HCT116 (cell line): Measurements from ENCODE around the gene CCDC134. TPM values are rescaled to one million over a fixed set of nuclear protein-coding genes. Genes with fewer than 3 reads are reported as not detected.
A peak's percentile ranks its signal among the peaks of the same experiment; 100 is the strongest.

Source experiments
- ATAC-seq: fragments of 200-7000 bp; cut with Tn5 transposase; 2 replicates; pipeline ENCODE4 v1.9.1; 2020; ENCODE audit warnings: mild to moderate bottlenecking, moderate library complexity
- BruUV-seq: library from RNA; stranded (reverse); fragments of 400-500 nt; replicated peaks from 2 replicates; lab custom pipeline; 2021; lab: Mats Ljungman, UMichigan
- CTCF ChIA-PET: fragments of 300-600 bp; sonication (Branson Sonifier 250); formaldehyde crosslinking; loops from one replicate; lab custom pipeline; 2021; ENCODE audit warnings: antibody characterized with exemption; lab: Charles Lee
- POLR2A ChIA-PET: fragments of 300-600, 350-600 bp; sonication (Branson Sonifier 250); formaldehyde crosslinking; loops from one replicate; lab custom pipeline; 2021; ENCODE audit warnings: antibody characterized with exemption; lab: Charles Lee
- RAD21 ChIA-PET, 2 experiments: fragments of 300-600 bp; sonication (Branson Sonifier 250); formaldehyde crosslinking; loops; one replicate each; lab custom pipeline; 2023; ENCODE audit warnings: low total read pairs in 2 of 2; ENCODE audit not compliant: uncharacterized antibody in 2 of 2, unreplicated experiment in 2 of 2, low non-redundant PET in 1 of 2; lab: Charles Lee
- DNase-seq: peaks from one replicate; pipeline ENCODE4 v3.0.0-alpha.2; 2010; ENCODE audit warnings: low read depth, low spot score
- H2AFZ ChIP-seq: fragments of 200-600 bp; shearing (Covaris generic), sonication (generic); 2 replicates; pipeline ENCODE4 v1.6.1; 2017; ENCODE audit warnings: low read depth, mixed run types, mixed read lengths, antibody characterized with exemption, low read length; ENCODE audit not compliant: poor library complexity, severe bottlenecking
- H3K27ac ChIP-seq: 2 replicates; pipeline ENCODE4 v1.5.1; 2012; ENCODE audit warnings: low read depth, low read length
- H3K27me3 ChIP-seq: fragments of 200-600 bp; sonication (generic); 2 replicates; pipeline ENCODE4 v1.6.1; 2016; ENCODE audit warnings: mixed run types, low read length, mixed read lengths; ENCODE audit not compliant: insufficient read depth
- H3K36me3 ChIP-seq, 2 experiments: fragments of 200-500 bp in 1 of 2; fragments of 200-600 bp in 1 of 2; sonication (Bioruptor generic) in 1 of 2; sonication (generic) in 1 of 2; 2 replicates each; pipeline versions ENCODE4 v1.5.1 to v1.6.1; 2014 to 2016; ENCODE audit warnings: low read length in 2 of 2, inconsistent platforms in 1 of 2, mixed read lengths in 1 of 2, mixed run types in 1 of 2; ENCODE audit not compliant: insufficient read depth in 2 of 2, control insufficient read depth in 1 of 2
- H3K4me1 ChIP-seq, 2 experiments: fragments of 200-600 bp in 1 of 2; sonication (generic) in 1 of 2; 2 replicates each; pipeline versions ENCODE4 v1.5.1 to v1.6.1; 2012 to 2017; ENCODE audit warnings: low read length in 2 of 2, inconsistent platforms in 1 of 2, mild to moderate bottlenecking in 1 of 2, mixed read lengths in 1 of 2, mixed run types in 1 of 2, moderate library complexity in 1 of 2; ENCODE audit not compliant: insufficient read depth in 2 of 2, control insufficient read depth in 1 of 2
- H3K4me2 ChIP-seq: fragments of 200-600 bp; sonication (generic); 2 replicates; pipeline ENCODE4 v1.6.1; 2017; ENCODE audit warnings: mixed run types, low read length, mixed read lengths
- H3K4me3 ChIP-seq, 2 experiments: fragments of 200-600 bp in 1 of 2; sonication (generic) in 1 of 2; replicated peaks in 1 of 2; 2 replicates each; pipeline ENCODE4 v1.5.1; 2011 to 2016; ENCODE audit warnings: low read length in 2 of 2, control low read depth in 1 of 2, low read depth in 1 of 2, mild to moderate bottlenecking in 1 of 2, mixed read lengths in 1 of 2, mixed run types in 1 of 2
- H3K79me2 ChIP-seq: fragments of 200-600 bp; sonication (generic); 2 replicates; pipeline ENCODE4 v1.6.1; 2017; ENCODE audit warnings: mild to moderate bottlenecking, mixed run types, low read length, moderate library complexity, mixed read lengths; ENCODE audit not compliant: insufficient read depth
- H3K9ac ChIP-seq: fragments of 200-600 bp; sonication (generic); 2 replicates; pipeline ENCODE4 v1.6.1; 2016; ENCODE audit warnings: low read length, mixed read lengths
- H3K9me2 ChIP-seq: fragments of 200-600 bp; sonication (generic), shearing (Covaris generic); 2 replicates; pipeline ENCODE4 v1.6.1; 2017; ENCODE audit warnings: mixed run types, mild to moderate bottlenecking, moderate library complexity; ENCODE audit not compliant: insufficient read depth
- H3K9me3 ChIP-seq, 2 experiments: fragments of 200-500 bp in 1 of 2; fragments of 200-600 bp in 1 of 2; sonication (Bioruptor generic) in 1 of 2; sonication (generic) in 1 of 2; 2 replicates each; pipeline ENCODE4 v1.6.1; 2014 to 2017; ENCODE audit warnings: low read length in 2 of 2, mixed read lengths in 2 of 2, inconsistent platforms in 1 of 2, low read depth in 1 of 2, mild to moderate bottlenecking in 1 of 2, mixed run types in 1 of 2, moderate library complexity in 1 of 2; ENCODE audit not compliant: control insufficient read depth in 1 of 2, insufficient read depth in 1 of 2
- H4K20me1 ChIP-seq: fragments of 200-600 bp; sonication (generic), shearing (Covaris generic); 2 replicates; pipeline ENCODE4 v1.6.1; 2017; ENCODE audit warnings: mixed run types, mild to moderate bottlenecking, moderate library complexity; ENCODE audit not compliant: insufficient read depth
- ATF3 ChIP-seq: IDR thresholded peaks from 2 replicates; pipeline ENCODE4 v1.6.1; 2012
- CTCF ChIP-seq, 3 experiments: fragments of 200-600 bp in 1 of 3; sonication (generic) in 1 of 3; IDR thresholded peaks in 2 of 3; conservative IDR thresholded peaks in 1 of 3; 2 replicates each; pipeline ENCODE4 v1.5.1; 2012 to 2017; ENCODE audit warnings: low read depth in 2 of 3, low read length in 2 of 3, antibody characterized with exemption in 1 of 3, borderline replicate concordance in 1 of 3, control low read depth in 1 of 3, mild to moderate bottlenecking in 1 of 3, mixed read lengths in 1 of 3, mixed run types in 1 of 3, moderate library complexity in 1 of 3; ENCODE audit not compliant: insufficient read depth in 1 of 3
- POLR2A ChIP-seq: IDR thresholded peaks from 2 replicates; pipeline ENCODE4 v1.7.0; 2011; ENCODE audit warnings: borderline replicate concordance; ENCODE audit not compliant: insufficient read depth, insufficient read length; ENCODE audit errors: extremely low read depth
- POLR2AphosphoS5 ChIP-seq: IDR thresholded peaks from 2 replicates; pipeline ENCODE4 v1.6.1; 2011; ENCODE audit warnings: mild to moderate bottlenecking, low read depth, low read length, moderate library complexity
- SRF ChIP-seq: IDR thresholded peaks from 2 replicates; pipeline ENCODE4 v1.6.1; 2012; ENCODE audit warnings: low read depth
- YY1 ChIP-seq: IDR thresholded peaks from 2 replicates; pipeline ENCODE4 v1.6.1; 2011; ENCODE audit warnings: low read length, low read depth, moderate library complexity, mild to moderate bottlenecking; ENCODE audit not compliant: insufficient replicate concordance; ENCODE audit errors: extremely low read depth
- intact Hi-C: fragments of 100-400 bp; cut with micrococcal nuclease; formaldehyde crosslinking; loops from 2 replicates; pipeline ENCODE4 v1.10.0; 2022
- total RNA-seq: library from RNA; stranded (reverse); gene quantifications from one replicate; pipeline ENCODE4 v1.2.1, GENCODE V29; 2021; ENCODE audit not compliant: unreplicated experiment

The CCDC134 gene
- total RNA-seq, 1 experiment from 2014 or later = 15.8 TPM

- Histone ChIP-seq H2AFZ (peak overlapping the region; percentile 17), H3K27ac (no peak overlapping the region), H3K9me3 (no peaks in the 10 kb centered on the region), H4K20me1 (no peaks in the 10 kb centered on the region), H3K4me1 (peaks cover 7 to 39% of the 10 kb centered on the region in 2 experiments), H3K4me2 (peak overlapping the region; percentile 19; the same call in 1 of the 2 replicates), H3K4me3 (no peak overlapping the region), H3K9me2 (0 out of 2 replicates have a peak, but pooled peaks cover 2% of the 10 kb centered on the region), H3K27me3 (no peaks in the 10 kb centered on the region), H3K79me2 (no peaks in the 10 kb centered on the region), H3K36me3 (no peaks in the 10 kb centered on the region), H3K9ac (no peak overlapping the region)
- no peak for TF ChIP-seq YY1
- no peak for TF ChIP-seq POLR2A
- ChIA-PET CTCF (interaction anchor here (1.0 to 1.9 kb wide), 2 partner anchors 22 to 71 kb away, joined by 6 read pairs; no protein-coding TSS in a partner anchor), RAD21 (no interaction called here), POLR2A (no interaction called here)
- ATAC-seq (no peak), DNase-seq (no peak)
- intact Hi-C loops = no loop called here
- BruUV-seq = no TSS peak
These were observed 32.0 kb upstream of the CCDC134 start for GRCh38 chr22:41768430-41768829.

DNA sequence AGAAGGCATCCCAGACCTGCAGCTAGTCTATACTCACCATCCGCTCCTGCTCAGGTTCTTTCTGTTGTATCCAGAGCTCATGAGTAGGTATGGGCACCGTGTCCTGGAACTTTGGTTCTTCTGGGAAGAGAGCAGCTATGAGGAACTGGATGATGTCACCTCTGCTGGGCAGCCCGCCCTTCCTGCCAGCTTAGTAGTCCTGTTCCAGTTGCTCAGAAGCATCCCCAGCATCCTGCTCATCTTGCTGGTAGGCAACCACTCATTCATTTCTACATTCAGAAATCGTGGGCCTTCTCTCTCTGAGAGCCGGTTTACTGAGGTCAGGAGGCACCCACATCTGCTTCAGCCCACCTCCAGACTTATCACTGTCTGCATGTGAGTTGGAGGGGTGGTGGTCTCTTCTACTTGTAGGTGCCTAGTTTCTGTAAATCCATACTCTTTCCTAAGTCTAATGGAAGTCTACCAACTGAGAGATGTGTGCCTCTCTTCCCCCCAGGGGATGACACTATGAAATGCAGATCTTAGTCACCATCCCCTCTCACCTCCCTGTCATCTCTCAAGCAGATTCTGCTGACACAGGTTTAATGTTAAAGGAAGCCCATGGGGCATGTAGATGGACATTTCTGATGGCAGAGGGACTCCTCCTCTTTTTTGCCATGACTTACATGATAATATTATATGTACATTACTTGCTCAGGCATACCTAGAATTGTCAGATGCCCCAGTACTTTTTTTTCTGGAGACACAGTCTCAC is 29.6 kb upstream of the CCDC134 start:
- ATAC-seq = no peak
- Histone ChIP-seq H3K4me2 (no peak overlapping the region), H3K36me3 (no peaks in the 10 kb centered on the region), H3K27ac (no peak overlapping the region), H4K20me1 (no peaks in the 10 kb centered on the region), H3K4me3 (no peak overlapping the region), H3K79me2 (no peaks in the 10 kb centered on the region), H3K4me1 (peaks cover 7 to 40% of the 10 kb centered on the region in 2 experiments), H2AFZ (no peak overlapping the region), H3K9me2 (0 out of 2 replicates have a peak, but pooled peaks cover 2% of the 10 kb centered on the region), H3K9me3 (no peaks in the 10 kb centered on the region), H3K9ac (no peak overlapping the region), H3K27me3 (no peaks in the 10 kb centered on the region)
- ChIA-PET RAD21 (no interaction called here), CTCF (interaction anchor here (0.8 kb wide), 1 partner anchor 74 kb away, joined by 3 read pairs; no protein-coding TSS in a partner anchor), POLR2A (no interaction called here)
- no TSS peak for BruUV-seq
- intact Hi-C loops = no loop called here
- DNase-seq = no peak
- TF ChIP-seq ATF3 (no peak), CTCF (IDR thresholded peaks at IDR 0.05 in 2 of 3, conservative IDR thresholded peaks at IDR 0.05 in 1 of 3; ENCODE audit: borderline replicate concordance in 1 of 3, insufficient read depth in 1 of 3, low read depth in 2 of 3, low read length in 2 of 3) (no peak), POLR2A (no peak), POLR2AphosphoS5 (no peak), SRF (no peak)
